H1 (cell line): Measurements from ENCODE around the gene TCF7. TPM values are rescaled to one million over a fixed set of nuclear protein-coding genes. Genes with fewer than 3 reads are reported as not detected.

ENCODE experiments used
- CTCF ChIA-PET: fragments of 300-600 bp; sonication (Branson Sonifier 250); formaldehyde crosslinking; loops from one replicate; lab custom pipeline; 2021; ENCODE audit not compliant: partially characterized antibody; lab: Charles Lee
- POLR2A ChIA-PET: fragments of 300-600 bp; sonication (Branson Sonifier 250); formaldehyde crosslinking; loops from one replicate; lab custom pipeline; 2021; ENCODE audit warnings: inconsistent platforms; ENCODE audit not compliant: partially characterized antibody; lab: Charles Lee
- DNase-seq, 2 experiments: peaks; one replicate each; pipeline versions ENCODE4 v3.0.0 to v3.0.0-alpha.2; 2010 to 2022; ENCODE audit warnings: low spot score in 2 of 2, low read depth in 1 of 2, mixed read lengths in 1 of 2
- FAIRE-seq: peaks from 2 replicates; lab custom pipeline; 2011; peaks lifted over from hg19 to GRCh38; lab: Jason Lieb, UNC
- H2AFZ ChIP-seq: 2 replicates; pipeline ENCODE4 v1.8.1; 2012; ENCODE audit warnings: low read length, inconsistent platforms
- H2AK5ac ChIP-seq: 2 replicates; pipeline ENCODE4 v1.6.1; 2013; ENCODE audit warnings: low read depth, low read length
- H2BK120ac ChIP-seq: replicated peaks from 2 replicates; pipeline ENCODE3; 2013; ENCODE audit warnings: low read depth, low read length, inconsistent platforms
- H2BK12ac ChIP-seq: 2 replicates; pipeline ENCODE4 v1.6.1; 2013; ENCODE audit warnings: low read depth, low read length
- H2BK15ac ChIP-seq: 2 replicates; pipeline ENCODE4 v1.6.1; 2013; ENCODE audit warnings: low read length
- H2BK20ac ChIP-seq: 2 replicates; pipeline ENCODE4 v1.6.1; 2013; ENCODE audit warnings: low read length
- H2BK5ac ChIP-seq: 2 replicates; pipeline ENCODE4 v1.6.1; 2013; ENCODE audit warnings: low read depth, low read length
- H3K14ac ChIP-seq: 2 replicates; pipeline ENCODE4 v1.6.1; 2013; ENCODE audit warnings: inconsistent platforms; ENCODE audit not compliant: insufficient read length
- H3K18ac ChIP-seq: 2 replicates; pipeline ENCODE4 v1.6.1; 2013; ENCODE audit warnings: low read length; ENCODE audit errors: extremely low read depth
- H3K23ac ChIP-seq: 2 replicates; pipeline ENCODE4 v1.6.1; 2013; ENCODE audit warnings: inconsistent platforms; ENCODE audit not compliant: insufficient read length
- H3K23me2 ChIP-seq: 2 replicates; pipeline ENCODE4 v1.6.1; 2013; ENCODE audit warnings: low read depth, low read length
- H3K27ac ChIP-seq: 2 replicates; pipeline ENCODE4 v1.6.1; 2011; ENCODE audit warnings: low read depth, low read length, inconsistent platforms
- H3K27me3 ChIP-seq, 4 experiments: replicated peaks in 1 of 4; 1 replicate in 1 of 4; 2 replicates in 3 of 4; pipeline versions ENCODE4 v1.6.1 to v1.8.1; 2011 to 2013; ENCODE audit warnings: low read length in 3 of 4, mild to moderate bottlenecking in 3 of 4, inconsistent platforms in 2 of 4, mixed read lengths in 2 of 4, moderate library complexity in 1 of 4; ENCODE audit not compliant: control insufficient read depth in 3 of 4, insufficient read depth in 3 of 4; ENCODE audit errors: extremely low read depth in 1 of 4
- H3K36me3 ChIP-seq, 4 experiments: 2 replicates each; pipeline versions ENCODE4 v1.6.1 to v1.8.1; 2011 to 2013; ENCODE audit warnings: mild to moderate bottlenecking in 4 of 4, low read length in 3 of 4, moderate library complexity in 2 of 4, control low read depth in 1 of 4, inconsistent platforms in 1 of 4; ENCODE audit not compliant: insufficient read depth in 4 of 4, control insufficient read depth in 2 of 4
- H3K4ac ChIP-seq: replicated peaks from 2 replicates; pipeline ENCODE3; 2013; ENCODE audit warnings: low read length, low read depth, mixed read lengths, inconsistent platforms; ENCODE audit not compliant: insufficient read length
- H3K4me1 ChIP-seq, 4 experiments: replicated peaks in 1 of 4; 1 replicate in 1 of 4; 2 replicates in 3 of 4; pipeline versions ENCODE4 v1.6.1 to v1.8.1; 2011 to 2013; ENCODE audit warnings: low read length in 3 of 4, inconsistent platforms in 2 of 4, mixed read lengths in 1 of 4; ENCODE audit not compliant: insufficient read depth in 4 of 4, control insufficient read depth in 3 of 4
- H3K4me2 ChIP-seq, 2 experiments: 2 replicates each; pipeline versions ENCODE4 v1.6.1 to v1.8.1; 2011 to 2013; ENCODE audit warnings: low read depth in 2 of 2, low read length in 2 of 2, control low read depth in 1 of 2, inconsistent platforms in 1 of 2, mild to moderate bottlenecking in 1 of 2; ENCODE audit not compliant: insufficient read depth in 1 of 2
- H3K4me3 ChIP-seq, 4 experiments: fragments of 200-600, 300-600 bp in 1 of 4; sonication (generic), shearing (Covaris generic), sonication (Bioruptor Twin) in 1 of 4; 2 replicates each; pipeline versions ENCODE4 v1.5.1 to v1.8.1; 2011 to 2016; ENCODE audit warnings: low read length in 4 of 4, low read depth in 3 of 4, control low read depth in 2 of 4, inconsistent platforms in 2 of 4, mild to moderate bottlenecking in 2 of 4, mixed read lengths in 1 of 4, moderate library complexity in 1 of 4; ENCODE audit not compliant: insufficient read depth in 2 of 4; ENCODE audit errors: extremely low read depth in 1 of 4
- H3K56ac ChIP-seq: replicated peaks from 2 replicates; pipeline ENCODE3; 2013; ENCODE audit warnings: low read depth, mild to moderate bottlenecking, mixed read lengths, low read length, inconsistent platforms; ENCODE audit not compliant: insufficient read length
- H3K79me1 ChIP-seq: 2 replicates; pipeline ENCODE4 v1.6.1; 2013; ENCODE audit warnings: low read depth, low read length, control low read depth
- H3K79me2 ChIP-seq, 2 experiments: 2 replicates each; pipeline versions ENCODE4 v1.6.1 to v1.8.1; 2012 to 2013; ENCODE audit warnings: low read length in 2 of 2, mild to moderate bottlenecking in 2 of 2, inconsistent platforms in 1 of 2; ENCODE audit not compliant: insufficient read depth in 2 of 2, control insufficient read depth in 1 of 2
- H3K9ac ChIP-seq, 4 experiments: replicated peaks in 1 of 4; 1 replicate in 1 of 4; 2 replicates in 3 of 4; pipeline versions ENCODE4 v1.6.1 to v1.8.1; 2011 to 2013; ENCODE audit warnings: low read depth in 3 of 4, low read length in 3 of 4, control low read depth in 2 of 4, mild to moderate bottlenecking in 2 of 4, moderate library complexity in 2 of 4, inconsistent platforms in 1 of 4; ENCODE audit errors: extremely low read depth in 1 of 4
- H3K9me3 ChIP-seq, 2 experiments: 2 replicates each; pipeline versions ENCODE4 v1.6.1 to v1.8.1; 2012 to 2013; ENCODE audit warnings: mild to moderate bottlenecking in 2 of 2, moderate library complexity in 2 of 2, control low read depth in 1 of 2, inconsistent platforms in 1 of 2, low read depth in 1 of 2, low read length in 1 of 2, mixed read lengths in 1 of 2; ENCODE audit not compliant: insufficient read depth in 2 of 2
- H4K20me1 ChIP-seq, 2 experiments: replicated peaks in 1 of 2; 2 replicates each; pipeline versions ENCODE3 to v1.8.1; 2011 to 2013; ENCODE audit warnings: inconsistent platforms in 2 of 2, low read length in 2 of 2, mild to moderate bottlenecking in 1 of 2; ENCODE audit not compliant: insufficient read depth in 2 of 2, control insufficient read depth in 1 of 2
- H4K5ac ChIP-seq: 2 replicates; pipeline ENCODE4 v1.6.1; 2013; ENCODE audit warnings: low read length, low read depth, mixed read lengths, inconsistent platforms; ENCODE audit not compliant: insufficient read length
- H4K8ac ChIP-seq: 2 replicates; pipeline ENCODE4 v1.8.0; 2013; ENCODE audit warnings: mild to moderate bottlenecking, moderate library complexity, low read length, inconsistent platforms; ENCODE audit not compliant: insufficient read depth; ENCODE audit errors: extremely low read depth
- H4K91ac ChIP-seq: replicated peaks from 2 replicates; pipeline ENCODE3; 2013; ENCODE audit warnings: low read length, mixed read lengths, inconsistent platforms; ENCODE audit not compliant: insufficient read length
- CHD2 ChIP-seq: IDR thresholded peaks from 2 replicates; pipeline ENCODE4 v1.6.1; 2012; ENCODE audit warnings: low read length, improper control_type of control experiment
- CTBP2 ChIP-seq: IDR thresholded peaks from 2 replicates; pipeline ENCODE4 v1.7.0; 2011; ENCODE audit warnings: borderline replicate concordance, mild to moderate bottlenecking, moderate library complexity, mixed read lengths, low read length; ENCODE audit not compliant: insufficient read depth, insufficient read length
- HDAC2 ChIP-seq, 2 experiments: fragments of 300-600 bp in 1 of 2; sonication (generic) in 1 of 2; IDR thresholded peaks; 2 replicates each; pipeline ENCODE4 v1.6.1; 2011 to 2012; ENCODE audit warnings: low read depth in 2 of 2, low read length in 2 of 2, mild to moderate bottlenecking in 2 of 2, moderate library complexity in 2 of 2, borderline replicate concordance in 1 of 2, inconsistent platforms in 1 of 2
- JUN ChIP-seq: IDR thresholded peaks from 2 replicates; pipeline ENCODE4 v1.6.1; 2011; ENCODE audit warnings: low read depth, mild to moderate bottlenecking, improper control_type of control experiment, low read length
- NANOG ChIP-seq: IDR thresholded peaks from 2 replicates; pipeline ENCODE4 v1.6.1; 2011; ENCODE audit warnings: low read length, low read depth, mild to moderate bottlenecking, inconsistent platforms; ENCODE audit not compliant: insufficient read depth, poor library complexity, severe bottlenecking
- POLR2AphosphoS5 ChIP-seq: IDR thresholded peaks from 2 replicates; pipeline ENCODE4 v1.6.1; 2011; ENCODE audit warnings: low read depth, low read length
- RNF2 ChIP-seq: fragments of 200-900, 300-1000 bp; sonication (generic); IDR thresholded peaks from 2 replicates; pipeline ENCODE4 v1.7.1; 2016; ENCODE audit warnings: borderline replicate concordance, low read depth, mild to moderate bottlenecking, antibody characterized with exemption, low read length; ENCODE audit not compliant: poor library complexity, severe bottlenecking; ENCODE audit errors: missing control alignments
- SIN3A ChIP-seq, 2 experiments: IDR thresholded peaks in 1 of 2; conservative IDR thresholded peaks in 1 of 2; 2 replicates each; pipeline ENCODE4 v1.6.1; 2011 to 2012; ENCODE audit warnings: low read length in 2 of 2, improper control_type of control experiment in 1 of 2, low read depth in 1 of 2, mild to moderate bottlenecking in 1 of 2
- SP4 ChIP-seq: IDR thresholded peaks from 2 replicates; pipeline ENCODE4 v1.6.1; 2012; ENCODE audit warnings: low read length, inconsistent platforms
- TBP ChIP-seq: IDR thresholded peaks from 2 replicates; pipeline ENCODE4 v1.6.1; 2011; ENCODE audit warnings: low read depth, low read length, improper control_type of control experiment
- TCF12 ChIP-seq: IDR thresholded peaks from 2 replicates; pipeline ENCODE4 v1.6.1; 2011; ENCODE audit warnings: low read depth, mild to moderate bottlenecking, low read length
- WGBS, 2 experiments: shearing (Covaris generic) in 1 of 2; methylation state at CpG; one replicate each; pipeline versions ENCODE4 v1.1.6 to v1.1.7; 2013 to 2015; ENCODE audit warnings: low lambda C conversion rate in 2 of 2, mixed read lengths in 2 of 2, inconsistent platforms in 1 of 2, low coverage in 1 of 2, missing lambda C conversion rate in 1 of 2; ENCODE audit not compliant: insufficient replicate concordance in 2 of 2, insufficient coverage in 1 of 2, insufficient read length in 1 of 2; ENCODE audit errors: extremely low coverage in 1 of 2, missing lambda C conversion rate in 1 of 2; 5-methylcytosine and 5-hydroxymethylcytosine counted together
- polyA plus RNA-seq, 7 experiments: library from polyadenylated mRNA; depleted of rRNA in 3 of 7; stranded (reverse) in 5 of 7; unstranded in 2 of 7; fragments of >200 nt in 5 of 7; fragments of 200-250 nt in 2 of 7; gene quantifications; 1 replicate in 5 of 7; 2 replicates in 1 of 7; 4 replicates in 1 of 7; pipeline versions ENCODE4 v1.2.1 to v1.2.3, GENCODE V29; 2011 to 2013; ENCODE audit warnings: missing spikeins in 2 of 7, mixed read lengths in 2 of 7
- total RNA-seq: library from RNA; stranded (reverse); fragmentation: NEBNext Ultra II Directional; extraction: Animal tissue kit (Norgen Biotek cat#: 25700); gene quantifications from 2 replicates; pipeline ENCODE4 v1.2.1, GENCODE V29; 2021

Gene TCF7
- total and polyA plus RNA-seq, 2 of the 8 experiments (the other 6 are each of a cell fraction or from before 2014, with no cell fraction given), result 4.7 to 8.5 TPM

- H3K23me2 ChIP-seq, result no peaks in the 10 kb centered on the region
- peaks cover 4% of the 10 kb centered on the region; the same call in 1 of the 2 replicates for H3K79me1 ChIP-seq
- WGBS, 2 experiments, result 87% methylated on average over 7 of the region's 8 CpGs; no CpG with 5 or more reads in 1 of the 2 experiments
- DNase-seq, result no peak
- H3K79me2 ChIP-seq, result no peaks in the 10 kb centered on the region
- H3K18ac ChIP-seq, result no peak overlapping the region
- ChIA-PET POLR2A (interaction anchor here (0.9 to 2.3 kb wide), 3 partner anchors 10 to 102 kb away, joined by 3 to 7 read pairs (median 3); partner anchors contain the start of genes PPP2CA and TCF7), CTCF (interaction anchor here (0.8 to 21.7 kb wide), 8 partner anchors 8 to 146 kb away, joined by 3 to 270 read pairs (median 6); no protein-coding TSS in a partner anchor)
- no peak overlapping the region for H2BK5ac ChIP-seq
- no peak overlapping the region for H3K23ac ChIP-seq
- no peak overlapping the region for H2BK12ac ChIP-seq
- no peak overlapping the region for H2BK20ac ChIP-seq
- H2BK120ac ChIP-seq, result no peak overlapping the region
- no peak overlapping the region for H3K4me3 ChIP-seq
- no peak overlapping the region for H3K56ac ChIP-seq
- H3K14ac ChIP-seq, result no peak overlapping the region
- H2AK5ac ChIP-seq, result no peak overlapping the region
- no peak overlapping the region for H2BK15ac ChIP-seq
- H3K4me2 ChIP-seq, result no peak overlapping the region
- H3K9ac ChIP-seq, result no peak overlapping the region
- no peak for TF ChIP-seq SIN3A (conservative IDR thresholded peaks at IDR 0.05 in 1 of 2, IDR thresholded peaks at IDR 0.05 in 1 of 2; ENCODE audit: low read depth in 1 of 2, low read length in 2 of 2)
- no peak for TF ChIP-seq HDAC2 (IDR thresholded peaks at IDR 0.05; ENCODE audit: borderline replicate concordance in 1 of 2, low read depth in 2 of 2, low read length in 2 of 2)
- TF ChIP-seq JUN, result no peak
- TF ChIP-seq TBP, result no peak
- TF ChIP-seq CTBP2, result no peak
- TF ChIP-seq POLR2AphosphoS5, result no peak
- TF ChIP-seq TCF12, result no peak
- no peak for TF ChIP-seq NANOG
- TF ChIP-seq SP4, result no peak
- no peak for TF ChIP-seq RNF2
- no peak for TF ChIP-seq CHD2
- no peaks in the 10 kb centered on the region; a peak in 1 of 7 replicates for H3K4me1 ChIP-seq
- no peak overlapping the region for H3K4ac ChIP-seq
- H3K36me3 ChIP-seq, result no peaks in the 10 kb centered on the region
- H2AFZ ChIP-seq, result no peak overlapping the region
- H4K20me1 ChIP-seq, result peaks cover 6 to 17% of the 10 kb centered on the region in 2 experiments
- H3K9me3 ChIP-seq, result no peaks in the 10 kb centered on the region
- no peak overlapping the region for H4K91ac ChIP-seq
- no peak overlapping the region for H3K27ac ChIP-seq
- no peak overlapping the region for H4K5ac ChIP-seq
- no peak for FAIRE-seq
- no peaks in the 10 kb centered on the region for H3K27me3 ChIP-seq
- H4K8ac ChIP-seq, result peak overlapping the region; percentile 12; the same call in 1 of the 2 replicates
Observed at GRCh38 chr5:134124289-134125038, 10.0 kb downstream of the TCF7 start.
